Skin epidermis (tissue), 12 donors: ENCODE measurements around the gene CCDC61.
A peak's percentile ranks its signal among the peaks of the same experiment; 100 is the strongest.

ENCODE experiments used
- H3K27ac ChIP-seq, 21 experiments: fragments of 200-600 bp; sonication (generic) in 11 of 21; one replicate each; pipeline ENCODE4 v1.5.0; 2020; ENCODE audit warnings: mild to moderate bottlenecking in 3 of 21, inconsistent platforms in 2 of 21, moderate library complexity in 2 of 21
- H3K4me3 ChIP-seq, 7 experiments: fragments of 200-600 bp; sonication (generic) in 2 of 7; one replicate each; pipeline ENCODE4 v1.5.0; 2020; ENCODE audit warnings: inconsistent platforms in 2 of 7, mild to moderate bottlenecking in 2 of 7, moderate library complexity in 1 of 7

CCDC61 gene

GRCh38 chr19:46014534-46014933 is 19.3 kb downstream of the CCDC61 start:
- Histone ChIP-seq H3K4me3 (peak overlapping the region in 6 of 7 experiments; percentile 11 to 64 (median 45)), H3K27ac (peak overlapping the region in 8 of 21 experiments; percentile 13 to 62 (median 40))

DNA sequence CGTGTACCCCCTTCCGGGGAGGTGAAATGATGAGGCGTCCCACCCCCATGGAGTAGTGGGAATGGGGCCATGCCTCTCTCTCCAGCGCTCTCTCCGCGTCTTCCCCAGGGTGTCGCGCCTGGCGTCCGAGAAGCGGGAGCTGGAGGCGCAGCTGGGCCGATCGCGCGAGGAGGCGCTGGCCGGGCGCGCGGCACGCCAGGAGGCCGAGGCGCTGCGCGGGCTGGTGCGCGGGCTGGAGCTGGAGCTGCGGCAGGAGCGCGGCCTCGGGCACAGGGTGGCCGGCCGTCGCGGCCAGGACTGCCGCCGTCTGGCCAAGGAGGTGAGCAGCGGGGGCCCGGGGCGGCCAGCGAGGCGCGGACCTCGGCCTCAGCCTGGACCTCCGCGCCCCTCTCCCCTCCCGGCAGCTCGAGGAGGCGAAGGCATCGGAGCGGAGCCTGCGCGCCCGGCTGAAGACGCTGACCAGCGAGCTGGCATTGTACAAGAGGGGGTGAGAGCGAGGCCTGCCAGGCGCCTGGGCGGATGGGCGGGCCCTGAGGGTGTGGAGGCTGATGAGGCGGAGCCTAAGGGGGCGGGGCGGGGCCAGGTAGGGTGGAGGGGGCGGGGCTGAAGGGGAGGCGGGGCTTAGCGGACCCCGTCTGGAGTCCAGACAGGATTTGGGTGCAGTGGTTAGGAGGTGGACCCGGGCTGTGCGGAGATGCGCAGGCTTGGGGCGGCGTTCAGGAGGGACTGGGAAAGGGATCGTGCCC is 19.8 kb downstream of the CCDC61 start:
- Histone ChIP-seq H3K4me3 (peak overlapping the region; percentile 36 to 70 (median 57)), H3K27ac (peak overlapping the region in 11 of 21 experiments; percentile 13 to 62 (median 44))

DNA sequence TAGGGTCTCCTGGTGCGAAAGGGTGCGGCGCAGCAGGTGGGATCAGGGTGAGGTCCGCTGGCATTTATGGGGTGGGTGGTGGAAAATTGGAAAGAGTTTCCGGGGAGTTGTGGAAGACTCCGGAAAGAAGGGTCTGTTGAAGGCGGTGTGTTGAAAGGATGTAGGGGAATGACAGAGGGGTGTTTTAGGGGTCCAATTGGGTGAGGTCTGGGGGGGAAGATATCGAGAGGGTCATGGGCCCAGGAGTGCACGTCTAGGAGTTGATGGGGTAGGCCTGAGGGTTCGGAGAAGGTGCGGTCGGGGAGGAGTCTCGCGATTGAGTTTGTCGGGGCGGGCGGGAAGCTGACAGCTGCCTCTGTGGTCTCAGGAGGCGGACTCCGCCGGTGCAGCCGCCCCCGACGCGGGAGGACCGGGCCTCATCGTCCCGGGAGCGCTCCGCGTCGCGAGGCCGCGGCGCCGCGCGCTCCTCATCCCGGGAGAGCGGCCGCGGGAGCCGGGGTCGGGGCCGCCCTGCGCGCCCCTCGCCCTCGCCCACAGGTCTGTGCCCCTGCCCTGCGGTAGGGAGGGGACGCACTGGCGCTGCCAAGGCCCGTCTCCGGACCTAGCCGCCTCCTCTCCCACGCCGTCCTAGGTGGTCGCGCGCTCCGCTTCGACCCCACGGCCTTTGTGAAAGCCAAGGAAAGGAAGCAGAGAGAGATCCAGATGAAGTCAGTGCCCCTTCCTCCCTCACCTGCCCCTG is 20.6 kb downstream of the CCDC61 start:
- Histone ChIP-seq H3K4me3 (peak overlapping the region; percentile 36 to 70 (median 57)), H3K27ac (peak overlapping the region in 13 of 21 experiments; percentile 1 to 64 (median 47))

GRCh38 chr19:46016426-46017094 is 21.3 kb downstream of the CCDC61 start:
- H3K27ac ChIP-seq: peak overlapping the region in 14 of 21 experiments; percentile 1 to 64 (median 46)
- peak overlapping the region; percentile 36 to 70 (median 57) for H3K4me3 ChIP-seq

DNA sequence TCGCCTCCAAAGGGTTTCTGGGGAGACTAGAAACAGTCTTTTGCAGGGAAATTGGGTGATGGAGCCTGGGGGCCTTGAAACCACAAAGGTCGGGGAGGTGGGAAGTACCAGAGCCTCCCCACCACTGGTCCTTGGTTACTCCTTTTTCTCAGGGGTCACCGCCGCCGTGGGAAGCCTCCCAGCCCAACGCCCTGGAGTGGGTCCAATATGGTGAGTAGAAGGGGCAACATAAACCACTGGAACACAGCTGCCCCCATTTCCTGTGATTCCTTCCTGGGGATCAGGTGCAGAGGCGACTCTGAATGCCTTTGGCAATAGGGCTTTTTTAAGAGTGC is 21.8 kb downstream of the CCDC61 start:
- Histone ChIP-seq H3K4me3 (peak overlapping the region in 3 of 7 experiments; percentile 46 to 70 (median 64)), H3K27ac (no peak overlapping the region)

GRCh38 chr19:46017874-46018675 is 22.8 kb downstream of the CCDC61 start:
- no peak overlapping the region for H3K4me3 ChIP-seq
- H3K27ac ChIP-seq: no peak overlapping the region

DNA sequence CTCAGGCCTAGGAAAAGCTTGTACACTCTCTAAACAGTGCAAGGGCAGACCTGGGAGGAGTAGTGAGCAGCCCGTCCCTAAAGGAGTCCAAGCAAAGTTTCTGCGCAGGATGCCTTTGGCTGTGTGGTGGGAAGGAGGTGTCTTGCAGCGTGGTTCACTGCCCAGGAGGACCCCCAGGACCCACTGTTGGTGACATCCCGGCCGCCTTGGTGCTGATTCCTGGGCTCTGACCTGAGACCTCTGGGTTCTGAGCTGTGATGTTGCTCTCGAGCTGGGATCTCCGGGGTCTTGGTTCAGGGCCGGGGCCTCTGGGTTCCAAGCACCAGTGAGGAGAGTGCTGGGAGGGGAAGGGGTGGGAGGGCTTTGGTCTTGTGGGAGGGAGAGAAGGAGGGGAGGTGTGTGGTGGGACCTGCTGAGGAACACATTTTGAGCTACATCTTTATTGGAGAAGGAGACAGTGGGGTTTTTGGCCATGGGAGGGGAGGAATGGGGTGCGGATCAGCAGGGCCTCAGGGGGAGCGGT is 23.5 kb downstream of the CCDC61 start:
- no peak overlapping the region for H3K4me3 ChIP-seq
- H3K27ac ChIP-seq: no peak overlapping the region

GRCh38 chr19:46019270-46019669 is 24.0 kb downstream of the CCDC61 start:
- H3K4me3 ChIP-seq: no peak overlapping the region
- no peak overlapping the region for H3K27ac ChIP-seq

GRCh38 chr19:46020819-46021125 is 25.5 kb downstream of the CCDC61 start:
- H3K27ac ChIP-seq: peak overlapping the region in 1 of 21 experiments; percentile 14
- no peak overlapping the region for H3K4me3 ChIP-seq

- no peak overlapping the region for H3K4me3 ChIP-seq
- peak overlapping the region in 1 of 21 experiments; percentile 7 for H3K27ac ChIP-seq
These were observed 26.3 kb downstream of the CCDC61 start for GRCh38 chr19:46021531-46022041.

DNA sequence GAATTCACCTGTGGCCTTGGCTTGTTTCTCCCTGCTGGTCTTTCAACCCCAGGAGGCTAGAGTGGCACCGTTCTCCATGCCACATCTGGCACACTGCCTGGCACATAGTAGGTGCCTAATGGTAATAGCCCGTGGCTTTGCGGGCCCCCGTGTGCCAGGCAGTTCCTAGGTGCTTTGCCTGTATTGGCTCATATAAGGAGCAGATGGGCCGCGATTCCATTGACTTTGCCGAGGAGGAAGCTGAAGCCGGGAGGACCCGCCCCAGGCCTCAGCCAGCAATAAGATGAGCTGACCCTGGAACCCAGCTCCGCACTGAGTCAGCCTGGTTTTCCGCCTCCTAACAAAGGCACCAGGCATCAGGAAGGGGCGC is 26.8 kb downstream of the CCDC61 start:
- Histone ChIP-seq H3K4me3 (no peak overlapping the region), H3K27ac (no peak overlapping the region)

- H3K4me3 ChIP-seq: no peak within 1 kb of the TSS
- peak within 1 kb of the TSS in 1 of 21 experiments; percentile 11 for H3K27ac ChIP-seq
These were observed 27.4 kb downstream of the CCDC61 start, which contains the start of gene PGLYRP1 for GRCh38 chr19:46022431-46023310. Gene PGLYRP1 (minus strand): TSS chr19:46023053. CDS start chr19:46023021, 32 bp downstream.

GRCh38 chr19:46023311-46023779 is 28.1 kb downstream of the CCDC61 start:
- Histone ChIP-seq H3K4me3 (no peak overlapping the region), H3K27ac (peak overlapping the region in 1 of 21 experiments; percentile 11)

DNA sequence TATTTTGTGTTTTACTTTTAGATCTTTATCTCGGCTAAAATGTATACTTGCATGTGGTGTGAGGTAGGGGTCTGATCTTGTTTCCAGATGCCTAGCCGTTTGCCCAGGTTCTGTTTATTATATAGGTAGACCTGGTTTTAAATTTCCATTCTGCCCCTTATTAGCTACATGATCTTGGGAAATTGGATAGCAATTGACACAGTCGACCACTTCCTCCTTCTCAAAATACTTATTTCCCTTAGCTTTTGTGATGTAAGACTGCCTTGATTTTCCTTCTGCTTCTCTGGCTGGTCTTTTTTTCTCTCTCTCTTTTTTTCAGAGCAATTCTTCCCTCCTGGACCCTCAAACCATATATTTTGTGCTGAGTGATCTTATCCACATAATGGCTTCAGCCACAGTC is 30.6 kb downstream of the CCDC61 start:
- Histone ChIP-seq H3K27ac (no peak overlapping the region), H3K4me3 (no peak overlapping the region)

GRCh38 chr19:46030812-46031550 is 35.7 kb downstream of the CCDC61 start:
- H3K27ac ChIP-seq: no peak overlapping the region
- H3K4me3 ChIP-seq: no peak overlapping the region

DNA sequence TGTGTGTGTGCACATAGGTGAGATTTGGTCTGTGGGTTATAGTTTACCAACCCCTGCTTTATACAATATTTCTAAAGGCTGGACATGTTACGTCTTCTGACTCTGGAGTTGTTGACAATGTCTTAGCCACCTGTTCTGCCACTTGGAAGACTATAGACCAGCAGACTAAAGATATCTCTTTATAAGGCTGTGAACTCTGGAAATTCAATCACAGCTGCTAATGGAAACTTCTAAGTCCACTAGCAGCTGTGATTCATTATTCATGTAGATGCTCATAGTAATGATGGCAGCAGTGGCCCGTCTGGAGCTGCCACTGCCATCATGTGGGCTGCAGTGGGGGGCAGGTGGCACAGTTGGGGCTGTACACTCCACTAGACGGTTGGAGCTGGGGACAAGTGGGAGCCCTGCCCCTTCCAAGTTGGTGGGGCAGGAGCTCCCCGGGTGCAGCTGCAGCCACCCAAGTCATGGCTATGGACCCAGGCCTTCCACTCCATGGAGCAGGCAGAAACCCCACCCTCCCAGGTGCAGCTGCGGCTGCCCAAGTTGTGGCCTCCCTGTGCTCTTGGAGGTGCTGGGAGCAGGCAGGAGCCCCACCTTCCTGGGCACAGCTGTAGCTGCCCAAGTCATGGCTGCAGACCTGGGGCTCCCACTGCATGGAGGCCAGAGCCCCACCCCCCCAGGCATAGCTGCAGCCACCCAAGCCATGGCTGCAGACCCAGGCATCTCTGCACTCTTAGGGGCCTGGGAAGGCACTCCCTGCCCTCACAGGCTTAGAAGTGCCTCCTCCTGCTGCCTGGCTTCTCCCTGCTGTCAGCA is 36.7 kb downstream of the CCDC61 start:
- H3K27ac ChIP-seq: no peak overlapping the region

GRCh38 chr19:46032597-46033025 is 37.3 kb downstream of the CCDC61 start:
- H3K4me3 ChIP-seq: no peak overlapping the region
- H3K27ac ChIP-seq: no peak overlapping the region

More for the DNA sequence above, 36.7 kb downstream of the CCDC61 start:
- no peak overlapping the region for H3K4me3 ChIP-seq
